Measurements from ENCODE around the gene PTPDC1.

PTPDC1 gene

GRCh38 chr9:94140791-94141790, 56.8 kb downstream of the PTPDC1 start:
- in situ Hi-C loops (cut with MboI; ENCODE audit: low sequenced_read_pairs): no loop called here
- no peaks in the 10 kb centered on the region for H3K9me3 ChIP-seq
- no peaks in the 10 kb centered on the region for H3K4me1 ChIP-seq
- H3K27me3 ChIP-seq (ENCODE audit: low read depth): no peaks in the 10 kb centered on the region
- DNase-seq (ENCODE audit: low spot score in 2 of 2): no peak
- no peak overlapping the region for H3K4me3 ChIP-seq
- H3K36me3 ChIP-seq (replicated peaks): no peaks in the 10 kb centered on the region

GRCh38 chr9:94142353-94142752, 58.1 kb downstream of the PTPDC1 start:
- no peak for DNase-seq (ENCODE audit: low spot score in 2 of 2)
- no peaks in the 10 kb centered on the region for H3K36me3 ChIP-seq (replicated peaks)
- no peaks in the 10 kb centered on the region for H3K9me3 ChIP-seq
- in situ Hi-C loops (cut with MboI; ENCODE audit: low sequenced_read_pairs): no loop called here
- H3K27me3 ChIP-seq (ENCODE audit: low read depth): no peaks in the 10 kb centered on the region
- no peak overlapping the region for H3K4me3 ChIP-seq
- no peaks in the 10 kb centered on the region for H3K4me1 ChIP-seq

GRCh38 chr9:94144394-94144793, 60.1 kb downstream of the PTPDC1 start:
- H3K9me3 ChIP-seq: no peaks in the 10 kb centered on the region

DNA sequence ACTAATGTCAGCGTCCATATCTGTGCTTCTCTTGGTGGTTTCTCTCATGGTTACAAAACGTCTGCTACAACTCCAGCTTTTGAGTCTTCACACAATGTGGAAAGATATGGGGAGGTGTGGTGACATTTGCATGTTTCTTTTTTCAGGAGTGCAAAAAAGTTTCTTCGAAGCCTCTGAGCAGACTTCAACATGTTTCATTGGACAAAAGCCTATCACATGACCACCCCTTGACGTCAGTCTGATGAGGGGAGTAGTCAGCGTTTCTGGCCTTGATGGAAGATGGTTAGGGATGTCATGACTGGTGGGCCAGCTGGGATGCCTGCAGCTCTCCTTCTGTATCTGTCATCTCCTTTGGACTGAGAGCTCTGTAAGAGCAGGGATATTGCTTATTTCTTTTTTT, 61.4 kb downstream of the PTPDC1 start:
- Histone ChIP-seq H3K9me3 (no peaks in the 10 kb centered on the region), H3K4me1 (no peaks in the 10 kb centered on the region), H3K27me3 (ENCODE audit: low read depth) (no peaks in the 10 kb centered on the region), H3K36me3 (replicated peaks) (no peaks in the 10 kb centered on the region), H3K4me3 (no peak overlapping the region)
- in situ Hi-C loops (cut with MboI; ENCODE audit: low sequenced_read_pairs): no loop called here
- DNase-seq (ENCODE audit: low spot score in 2 of 2): no peak

More at GRCh38 chr9:94144394-94144793, 60.1 kb downstream of the PTPDC1 start:
- no peaks in the 10 kb centered on the region for H3K36me3 ChIP-seq (replicated peaks)
- no peak overlapping the region for H3K4me3 ChIP-seq
- no peaks in the 10 kb centered on the region for H3K27me3 ChIP-seq (ENCODE audit: low read depth)
- H3K4me1 ChIP-seq: no peaks in the 10 kb centered on the region
- in situ Hi-C loops (cut with MboI; ENCODE audit: low sequenced_read_pairs): no loop called here
- no peak for DNase-seq (ENCODE audit: low spot score in 2 of 2)

DNA sequence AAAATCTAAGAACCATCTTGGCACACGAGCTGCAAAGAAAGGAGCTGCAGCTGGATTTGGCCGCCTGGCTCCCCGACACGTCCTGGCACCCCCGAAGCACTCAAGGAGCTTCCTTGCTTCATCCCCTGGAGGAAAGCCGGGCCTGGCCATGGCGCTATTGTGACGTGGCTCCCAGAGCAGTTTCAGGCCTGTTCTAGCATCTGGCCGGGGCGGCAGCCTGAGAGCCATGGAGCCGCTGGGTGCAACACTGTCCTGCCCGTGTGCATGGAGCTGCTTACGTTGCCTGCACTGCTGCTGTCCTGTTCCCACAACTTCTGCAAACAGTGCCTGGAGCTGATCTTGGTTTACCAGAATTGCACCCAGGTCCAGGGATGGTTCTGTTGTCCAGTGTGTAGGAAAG, 63.5 kb downstream of the PTPDC1 start:
- in situ Hi-C loops (cut with MboI; ENCODE audit: low sequenced_read_pairs): no loop called here
- no peak for DNase-seq (ENCODE audit: low spot score in 2 of 2)
- H3K27me3 ChIP-seq (ENCODE audit: low read depth): no peaks in the 10 kb centered on the region
- no peaks in the 10 kb centered on the region for H3K9me3 ChIP-seq
- no peaks in the 10 kb centered on the region for H3K36me3 ChIP-seq (replicated peaks)
- H3K4me3 ChIP-seq: no peak overlapping the region
- H3K4me1 ChIP-seq: no peaks in the 10 kb centered on the region

GRCh38 chr9:94148419-94148818, 64.2 kb downstream of the PTPDC1 start:
- H3K4me1 ChIP-seq: no peaks in the 10 kb centered on the region
- no peak overlapping the region for H3K4me3 ChIP-seq
- H3K36me3 ChIP-seq (replicated peaks): no peaks in the 10 kb centered on the region
- H3K9me3 ChIP-seq: no peaks in the 10 kb centered on the region
- H3K27me3 ChIP-seq (ENCODE audit: low read depth): no peaks in the 10 kb centered on the region
- no peak for DNase-seq (ENCODE audit: low spot score in 2 of 2)
- in situ Hi-C loops (cut with MboI; ENCODE audit: low sequenced_read_pairs): no loop called here

DNA sequence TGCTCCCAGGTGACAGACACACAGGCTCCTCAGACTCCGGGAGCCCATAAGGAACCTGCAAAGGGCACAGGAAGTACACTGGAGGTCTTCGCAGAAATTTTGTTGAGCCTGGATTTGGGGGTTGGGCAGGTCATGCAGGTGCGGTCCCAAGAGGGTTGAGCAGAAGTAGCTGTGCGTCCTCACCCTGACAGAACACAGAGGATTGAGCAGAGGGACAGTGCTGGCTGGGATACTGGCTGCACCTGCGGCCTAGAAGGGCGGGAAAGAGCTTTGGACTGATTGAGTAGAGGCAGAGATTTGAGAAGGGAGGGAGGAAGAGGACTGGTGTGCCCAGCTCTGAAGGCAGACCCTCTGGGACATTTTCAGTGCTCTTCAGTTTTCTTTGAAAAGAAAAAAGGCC, 65.4 kb downstream of the PTPDC1 start:
- no peak overlapping the region for H3K4me3 ChIP-seq
- in situ Hi-C loops (cut with MboI; ENCODE audit: low sequenced_read_pairs): no loop called here
- no peaks in the 10 kb centered on the region for H3K9me3 ChIP-seq
- no peaks in the 10 kb centered on the region for H3K4me1 ChIP-seq
- H3K27me3 ChIP-seq (ENCODE audit: low read depth): no peaks in the 10 kb centered on the region
- no peaks in the 10 kb centered on the region for H3K36me3 ChIP-seq (replicated peaks)
- DNase-seq (ENCODE audit: low spot score in 2 of 2): no peak

- Histone ChIP-seq H3K4me1 (no peaks in the 10 kb centered on the region), H3K4me3 (no peak overlapping the region), H3K27me3 (ENCODE audit: low read depth) (no peaks in the 10 kb centered on the region), H3K9me3 (no peaks in the 10 kb centered on the region), H3K36me3 (replicated peaks) (no peaks in the 10 kb centered on the region)
- in situ Hi-C loops (cut with MboI; ENCODE audit: low sequenced_read_pairs): no loop called here
- no peak for DNase-seq (ENCODE audit: low spot score in 2 of 2)
These were observed 66.1 kb downstream of the PTPDC1 start for GRCh38 chr9:94150279-94150828.

GRCh38 chr9:94150890-94151650, 66.8 kb downstream of the PTPDC1 start:
- DNase-seq (ENCODE audit: low spot score in 2 of 2): no peak
- Histone ChIP-seq H3K27me3 (ENCODE audit: low read depth) (no peaks in the 10 kb centered on the region), H3K4me3 (no peak overlapping the region), H3K36me3 (replicated peaks) (no peaks in the 10 kb centered on the region), H3K9me3 (no peaks in the 10 kb centered on the region), H3K4me1 (no peaks in the 10 kb centered on the region)
- in situ Hi-C loops (cut with MboI; ENCODE audit: low sequenced_read_pairs): no loop called here

- Histone ChIP-seq H3K27me3 (ENCODE audit: low read depth) (no peaks in the 10 kb centered on the region), H3K9me3 (no peaks in the 10 kb centered on the region), H3K36me3 (replicated peaks) (no peaks in the 10 kb centered on the region), H3K4me1 (peaks cover 7% of the 10 kb centered on the region; the same call in 1 of the 2 replicates), H3K4me3 (no peak overlapping the region)
- in situ Hi-C loops (cut with MboI; ENCODE audit: low sequenced_read_pairs): no loop called here
- no peak for DNase-seq (ENCODE audit: low spot score in 2 of 2)
These were observed 69.6 kb downstream of the PTPDC1 start for GRCh38 chr9:94153905-94154304.

DNA sequence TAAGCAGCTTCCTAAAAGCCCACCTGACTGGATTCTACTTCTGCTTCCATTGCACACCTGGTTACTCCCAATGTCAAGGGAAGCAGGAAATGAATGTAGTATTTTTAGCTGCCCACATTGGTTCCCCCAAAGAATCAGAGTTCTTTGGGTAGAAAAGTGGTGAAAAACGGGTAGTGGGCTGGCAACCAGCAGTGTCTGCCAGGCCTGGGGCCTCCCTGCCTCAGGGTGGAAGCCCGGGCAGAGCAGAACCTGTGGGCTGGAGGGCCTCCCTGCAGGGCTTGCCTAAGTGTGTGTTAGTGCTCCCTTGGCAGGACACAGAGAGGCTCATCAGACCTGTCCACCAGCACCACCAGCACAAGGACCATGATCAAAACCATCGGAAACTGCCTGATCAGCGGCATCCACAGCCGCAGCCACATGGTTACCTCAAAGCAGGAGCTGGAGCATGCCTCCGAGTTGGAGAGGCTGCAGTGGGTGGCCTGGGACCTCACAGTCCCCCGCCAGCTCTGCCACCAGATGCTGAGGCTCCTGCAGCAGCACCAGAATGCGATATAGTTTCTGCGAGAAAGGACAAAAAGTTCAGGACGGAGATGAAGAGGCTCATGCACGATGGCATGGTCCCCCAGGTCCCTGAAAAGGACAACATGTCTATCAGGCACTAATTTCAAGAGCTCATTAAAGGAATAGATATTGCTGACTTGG, 72.2 kb downstream of the PTPDC1 start:
- DNase-seq (ENCODE audit: low spot score in 2 of 2): no peak
- Histone ChIP-seq H3K4me1 (peaks cover 7% of the 10 kb centered on the region; the same call in 1 of the 2 replicates), H3K4me3 (no peak overlapping the region), H3K9me3 (no peaks in the 10 kb centered on the region), H3K27me3 (ENCODE audit: low read depth) (no peaks in the 10 kb centered on the region), H3K36me3 (replicated peaks) (no peaks in the 10 kb centered on the region)
- in situ Hi-C loops (cut with MboI; ENCODE audit: low sequenced_read_pairs): no loop called here

DNA sequence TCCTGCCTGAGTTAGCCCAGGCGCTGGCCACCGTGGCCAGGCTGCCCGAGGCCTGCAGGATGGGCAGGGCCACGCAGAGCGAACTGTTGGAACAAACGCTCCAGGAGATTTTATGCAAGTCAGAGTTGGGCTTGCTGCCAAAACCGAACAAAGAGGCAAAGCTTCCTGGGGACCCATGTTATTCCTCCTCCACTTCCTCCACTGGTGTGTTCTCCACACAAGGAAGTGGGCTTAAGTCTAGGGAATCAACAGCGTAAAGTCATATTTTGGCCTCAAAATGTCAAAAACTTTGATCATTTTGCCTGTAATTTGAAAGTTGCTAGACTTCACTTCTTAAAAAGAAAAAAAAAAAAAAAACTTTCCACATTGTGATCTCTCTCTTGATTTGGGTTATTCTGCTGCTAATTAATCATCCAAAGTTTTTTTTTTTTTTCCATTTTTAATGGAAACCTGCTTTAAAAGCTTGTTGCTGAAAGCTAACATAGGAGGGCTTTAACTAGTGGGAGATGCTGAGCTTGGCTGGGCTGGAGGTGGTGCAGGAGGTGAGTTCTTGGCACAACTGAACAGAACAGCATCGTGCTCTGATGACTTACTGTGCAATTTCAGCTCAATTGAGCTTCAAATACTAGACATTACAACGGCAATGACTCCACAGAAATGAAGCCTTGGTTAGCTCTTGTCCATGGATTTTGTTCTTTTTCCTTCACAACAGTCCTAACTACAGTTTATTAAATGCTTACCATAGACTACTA, 73.0 kb downstream of the PTPDC1 start:
- Histone ChIP-seq H3K36me3 (replicated peaks) (no peaks in the 10 kb centered on the region), H3K27me3 (ENCODE audit: low read depth) (no peaks in the 10 kb centered on the region), H3K9me3 (no peaks in the 10 kb centered on the region), H3K4me3 (no peak overlapping the region), H3K4me1 (peaks cover 7% of the 10 kb centered on the region; the same call in 1 of the 2 replicates)
- in situ Hi-C loops (cut with MboI; ENCODE audit: low sequenced_read_pairs): no loop called here
- DNase-seq (ENCODE audit: low spot score in 2 of 2): peak; percentile 38 to 79
